Erythroblast (primary cell): ENCODE data around the gene FCRL6.

Experiments
- GATA1 ChIP-seq: IDR thresholded peaks from 2 replicates; pipeline ENCODE4 v1.6.1; 2011; ENCODE audit warnings: low read depth, mild to moderate bottlenecking, control low read depth, low read length, moderate library complexity
- POLR2A ChIP-seq: IDR thresholded peaks from 2 replicates; pipeline ENCODE4 v1.6.1; 2011; ENCODE audit warnings: mild to moderate bottlenecking, low read length

GRCh38 chr1:159817276-159818041, 15.3 kb downstream of the FCRL6 start:
- TF ChIP-seq POLR2A (no peak), GATA1 (no peak)
